HCT116 (cell line): Measurements from ENCODE around the gene PAX2. TPM values are rescaled to one million over a fixed set of nuclear protein-coding genes. Genes with fewer than 3 reads are reported as not detected.

Source experiments
- ATAC-seq: fragments of 200-7000 bp; cut with Tn5 transposase; 2 replicates; pipeline ENCODE4 v1.9.1; 2020; ENCODE audit warnings: mild to moderate bottlenecking, moderate library complexity
- BruUV-seq: library from RNA; stranded (reverse); fragments of 400-500 nt; replicated peaks from 2 replicates; lab custom pipeline; 2021; lab: Mats Ljungman, UMichigan
- CTCF ChIA-PET: fragments of 300-600 bp; sonication (Branson Sonifier 250); formaldehyde crosslinking; loops from one replicate; lab custom pipeline; 2021; ENCODE audit warnings: antibody characterized with exemption; lab: Charles Lee
- POLR2A ChIA-PET: fragments of 300-600, 350-600 bp; sonication (Branson Sonifier 250); formaldehyde crosslinking; loops from one replicate; lab custom pipeline; 2021; ENCODE audit warnings: antibody characterized with exemption; lab: Charles Lee
- RAD21 ChIA-PET, 2 experiments: fragments of 300-600 bp; sonication (Branson Sonifier 250); formaldehyde crosslinking; loops; one replicate each; lab custom pipeline; 2023; ENCODE audit warnings: low total read pairs in 2 of 2; ENCODE audit not compliant: uncharacterized antibody in 2 of 2, unreplicated experiment in 2 of 2, low non-redundant PET in 1 of 2; lab: Charles Lee
- DNase-seq: peaks from one replicate; pipeline ENCODE4 v3.0.0-alpha.2; 2010; ENCODE audit warnings: low read depth, low spot score
- H2AFZ ChIP-seq: fragments of 200-600 bp; shearing (Covaris generic), sonication (generic); 2 replicates; pipeline ENCODE4 v1.6.1; 2017; ENCODE audit warnings: low read depth, mixed run types, mixed read lengths, antibody characterized with exemption, low read length; ENCODE audit not compliant: poor library complexity, severe bottlenecking
- H3K27ac ChIP-seq: 2 replicates; pipeline ENCODE4 v1.5.1; 2012; ENCODE audit warnings: low read depth, low read length
- H3K27me3 ChIP-seq: fragments of 200-600 bp; sonication (generic); 2 replicates; pipeline ENCODE4 v1.6.1; 2016; ENCODE audit warnings: mixed run types, low read length, mixed read lengths; ENCODE audit not compliant: insufficient read depth
- H3K36me3 ChIP-seq, 2 experiments: fragments of 200-500 bp in 1 of 2; fragments of 200-600 bp in 1 of 2; sonication (Bioruptor generic) in 1 of 2; sonication (generic) in 1 of 2; 2 replicates each; pipeline versions ENCODE4 v1.5.1 to v1.6.1; 2014 to 2016; ENCODE audit warnings: low read length in 2 of 2, inconsistent platforms in 1 of 2, mixed read lengths in 1 of 2, mixed run types in 1 of 2; ENCODE audit not compliant: insufficient read depth in 2 of 2, control insufficient read depth in 1 of 2
- H3K4me1 ChIP-seq, 2 experiments: fragments of 200-600 bp in 1 of 2; sonication (generic) in 1 of 2; 2 replicates each; pipeline versions ENCODE4 v1.5.1 to v1.6.1; 2012 to 2017; ENCODE audit warnings: low read length in 2 of 2, inconsistent platforms in 1 of 2, mild to moderate bottlenecking in 1 of 2, mixed read lengths in 1 of 2, mixed run types in 1 of 2, moderate library complexity in 1 of 2; ENCODE audit not compliant: insufficient read depth in 2 of 2, control insufficient read depth in 1 of 2
- H3K4me2 ChIP-seq: fragments of 200-600 bp; sonication (generic); 2 replicates; pipeline ENCODE4 v1.6.1; 2017; ENCODE audit warnings: mixed run types, low read length, mixed read lengths
- H3K4me3 ChIP-seq, 2 experiments: fragments of 200-600 bp in 1 of 2; sonication (generic) in 1 of 2; replicated peaks in 1 of 2; 2 replicates each; pipeline ENCODE4 v1.5.1; 2011 to 2016; ENCODE audit warnings: low read length in 2 of 2, control low read depth in 1 of 2, low read depth in 1 of 2, mild to moderate bottlenecking in 1 of 2, mixed read lengths in 1 of 2, mixed run types in 1 of 2
- H3K79me2 ChIP-seq: fragments of 200-600 bp; sonication (generic); 2 replicates; pipeline ENCODE4 v1.6.1; 2017; ENCODE audit warnings: mild to moderate bottlenecking, mixed run types, low read length, moderate library complexity, mixed read lengths; ENCODE audit not compliant: insufficient read depth
- H3K9ac ChIP-seq: fragments of 200-600 bp; sonication (generic); 2 replicates; pipeline ENCODE4 v1.6.1; 2016; ENCODE audit warnings: low read length, mixed read lengths
- H3K9me2 ChIP-seq: fragments of 200-600 bp; sonication (generic), shearing (Covaris generic); 2 replicates; pipeline ENCODE4 v1.6.1; 2017; ENCODE audit warnings: mixed run types, mild to moderate bottlenecking, moderate library complexity; ENCODE audit not compliant: insufficient read depth
- H3K9me3 ChIP-seq, 2 experiments: fragments of 200-500 bp in 1 of 2; fragments of 200-600 bp in 1 of 2; sonication (Bioruptor generic) in 1 of 2; sonication (generic) in 1 of 2; 2 replicates each; pipeline ENCODE4 v1.6.1; 2014 to 2017; ENCODE audit warnings: low read length in 2 of 2, mixed read lengths in 2 of 2, inconsistent platforms in 1 of 2, low read depth in 1 of 2, mild to moderate bottlenecking in 1 of 2, mixed run types in 1 of 2, moderate library complexity in 1 of 2; ENCODE audit not compliant: control insufficient read depth in 1 of 2, insufficient read depth in 1 of 2
- H4K20me1 ChIP-seq: fragments of 200-600 bp; sonication (generic), shearing (Covaris generic); 2 replicates; pipeline ENCODE4 v1.6.1; 2017; ENCODE audit warnings: mixed run types, mild to moderate bottlenecking, moderate library complexity; ENCODE audit not compliant: insufficient read depth
- CBX3 ChIP-seq: IDR thresholded peaks from 2 replicates; pipeline ENCODE4 v1.6.1; 2012; ENCODE audit warnings: low read depth
- CTCF ChIP-seq, 3 experiments: fragments of 200-600 bp in 1 of 3; sonication (generic) in 1 of 3; IDR thresholded peaks in 2 of 3; conservative IDR thresholded peaks in 1 of 3; 2 replicates each; pipeline ENCODE4 v1.5.1; 2012 to 2017; ENCODE audit warnings: low read depth in 2 of 3, low read length in 2 of 3, antibody characterized with exemption in 1 of 3, borderline replicate concordance in 1 of 3, control low read depth in 1 of 3, mild to moderate bottlenecking in 1 of 3, mixed read lengths in 1 of 3, mixed run types in 1 of 3, moderate library complexity in 1 of 3; ENCODE audit not compliant: insufficient read depth in 1 of 3
- EGR1 ChIP-seq: IDR thresholded peaks from 2 replicates; pipeline ENCODE4 v1.6.1; 2012; ENCODE audit warnings: low read depth
- ELF1 ChIP-seq: IDR thresholded peaks from 2 replicates; pipeline ENCODE4 v1.6.1; 2012; ENCODE audit warnings: low read depth, borderline replicate concordance
- EZH2phosphoT487 ChIP-seq: fragments of 200-600 bp; IDR thresholded peaks from 2 replicates; pipeline ENCODE4 v1.6.1; 2018; ENCODE audit warnings: antibody characterized with exemption, borderline replicate concordance
- JUND ChIP-seq: IDR thresholded peaks from 2 replicates; pipeline ENCODE4 v1.6.1; 2012
- MAX ChIP-seq: IDR thresholded peaks from 2 replicates; pipeline ENCODE4 v1.6.1; 2012
- POLR2AphosphoS5 ChIP-seq: IDR thresholded peaks from 2 replicates; pipeline ENCODE4 v1.6.1; 2011; ENCODE audit warnings: mild to moderate bottlenecking, low read depth, low read length, moderate library complexity
- SIN3A ChIP-seq: IDR thresholded peaks from 2 replicates; pipeline ENCODE4 v1.6.1; 2012; ENCODE audit warnings: low read depth
- TCF7L2 ChIP-seq: IDR thresholded peaks from 2 replicates; pipeline ENCODE4 v1.7.0; 2011; ENCODE audit warnings: borderline replicate concordance, inconsistent platforms; ENCODE audit not compliant: insufficient read depth, insufficient read length; ENCODE audit errors: extremely low read depth
- ZBTB33 ChIP-seq: IDR thresholded peaks from 2 replicates; pipeline ENCODE4 v1.6.1; 2011; ENCODE audit warnings: mild to moderate bottlenecking, low read length, moderate library complexity; ENCODE audit not compliant: insufficient replicate concordance; ENCODE audit errors: extremely low read depth
- ZFX ChIP-seq: fragments of 450-650 bp; IDR thresholded peaks from 2 replicates; pipeline ENCODE4 v1.6.1; 2017
- intact Hi-C: fragments of 100-400 bp; cut with micrococcal nuclease; formaldehyde crosslinking; loops from 2 replicates; pipeline ENCODE4 v1.10.0; 2022
- total RNA-seq: library from RNA; stranded (reverse); gene quantifications from one replicate; pipeline ENCODE4 v1.2.1, GENCODE V29; 2021; ENCODE audit not compliant: unreplicated experiment

The PAX2 gene
- total RNA-seq, 1 experiment from 2014 or later = 5.0 TPM

GRCh38 chr10:100829933-100830727, 84.7 kb downstream of the PAX2 start:
- Histone ChIP-seq H3K4me2 (no peak overlapping the region), H2AFZ (no peak overlapping the region), H3K4me3 (no peak overlapping the region), H3K36me3 (no peaks in the 10 kb centered on the region), H3K9ac (no peak overlapping the region), H4K20me1 (no peaks in the 10 kb centered on the region), H3K27ac (no peak overlapping the region), H3K4me1 (peaks cover 12 to 30% of the 10 kb centered on the region in 2 experiments; a peak in 3 of 4 replicates), H3K9me3 (no peaks in the 10 kb centered on the region), H3K27me3 (peaks cover 3% of the 10 kb centered on the region; the same call in 1 of the 2 replicates), H3K9me2 (no peaks in the 10 kb centered on the region), H3K79me2 (no peaks in the 10 kb centered on the region)
- RAD21 ChIA-PET = no interaction called here
- POLR2A ChIA-PET = no interaction called here
- BruUV-seq = no TSS peak
- no peak for TF ChIP-seq EGR1
- TF ChIP-seq CTCF (IDR thresholded peaks at IDR 0.05 in 2 of 3, conservative IDR thresholded peaks at IDR 0.05 in 1 of 3; ENCODE audit: borderline replicate concordance in 1 of 3, insufficient read depth in 1 of 3, low read depth in 2 of 3, low read length in 2 of 3) = no peak
- no peak for TF ChIP-seq EZH2phosphoT487
- TF ChIP-seq MAX = no peak
- no peak for TF ChIP-seq CBX3
- no peak for TF ChIP-seq ELF1
- no peak for TF ChIP-seq ZFX
- no peak for TF ChIP-seq TCF7L2
- TF ChIP-seq ZBTB33 = no peak
- no peak for TF ChIP-seq SIN3A
- TF ChIP-seq POLR2AphosphoS5 = no peak
- no peak for TF ChIP-seq JUND
- CTCF ChIA-PET = no interaction called here
- DNase-seq (no peak), ATAC-seq (no peak)
- intact Hi-C loops = loop anchor here (5.0 kb wide), 1 partner anchor 88 kb away; no protein-coding TSS in a partner anchor
